Sigmoid colon (tissue), 7 donors: ENCODE measurements around the gene BPIFB4. TPM values are rescaled to one million over a fixed set of nuclear protein-coding genes. Genes with fewer than 3 reads are reported as not detected.

Experiments used
- DNase-seq: peaks from one replicate; pipeline ENCODE4 v3.0.0-alpha.2; 2019
- H3K27ac ChIP-seq, 4 donors: fragments of 200-600 bp; sonication (generic); one replicate each; pipeline ENCODE4 v1.5.1; 2016 to 2019; ENCODE audit warnings: mild to moderate bottlenecking in 1 of 4
- H3K27me3 ChIP-seq, 3 donors: fragments of 200-600 bp; sonication (generic); one replicate each; pipeline ENCODE4 v1.5.1; 2019; ENCODE audit warnings: mild to moderate bottlenecking in 1 of 3
- H3K36me3 ChIP-seq, 4 donors: fragments of 200-600 bp; sonication (generic); one replicate each; pipeline ENCODE4 v1.5.1; 2016 to 2019
- H3K4me1 ChIP-seq, 4 donors: fragments of 200-600 bp; sonication (generic); one replicate each; pipeline ENCODE4 v1.5.1; 2017 to 2019
- H3K4me3 ChIP-seq, 4 donors: fragments of 200-600 bp; sonication (generic); one replicate each; pipeline ENCODE4 v1.5.1; 2017 to 2019; ENCODE audit warnings: mild to moderate bottlenecking in 2 of 4, moderate library complexity in 1 of 4
- H3K9me3 ChIP-seq, 4 donors: fragments of 200-600 bp in 3 of 4; sonication (generic) in 3 of 4; one replicate each; pipeline versions ENCODE4 v1.5.1 to v1.6.1; 2013 to 2019
- CTCF ChIP-seq, 4 experiments: fragments of 450-650 bp in 3 of 4; fragments of 200-600 bp in 1 of 4; IDR thresholded peaks; one replicate each; pipeline ENCODE4 v1.5.1; 2016 to 2019; ENCODE audit warnings: antibody characterized with exemption in 4 of 4, mild to moderate bottlenecking in 3 of 4, moderate library complexity in 2 of 4
- EP300 ChIP-seq, 4 donors: sonication (generic); formaldehyde crosslinking; IDR thresholded peaks; one replicate each; pipeline ENCODE4 v1.6.1; 2017; ENCODE audit warnings: antibody characterized with exemption in 4 of 4
- POLR2A ChIP-seq, 2 donors: fragments of 450-650 bp; IDR thresholded peaks; one replicate each; pipeline ENCODE4 v1.6.1; 2016; ENCODE audit warnings: antibody characterized with exemption in 2 of 2, mild to moderate bottlenecking in 2 of 2, moderate library complexity in 2 of 2
- POLR2AphosphoS5 ChIP-seq, 4 donors: sonication (generic); formaldehyde crosslinking; IDR thresholded peaks; one replicate each; pipeline ENCODE4 v1.6.1; 2017; ENCODE audit warnings: antibody characterized with exemption in 4 of 4
- WGBS, 2 donors: extraction: QIAGEN DNeasy Blood & Tissue Kit; methylation state at CpG; one replicate each; pipeline ENCODE4 v1.1.7; 2013; 5-methylcytosine and 5-hydroxymethylcytosine counted together
- intact Hi-C: fragments of 100-400 bp; cut with DNase I; formaldehyde crosslinking; loops from one replicate; pipeline ENCODE4 v1.15.1; 2023
- polyA plus RNA-seq, 3 donors: library from polyadenylated mRNA; stranded (reverse); fragments of 200-250 nt; gene quantifications; one replicate each; pipeline ENCODE4 v1.2.3, GENCODE V29; 2013
- total RNA-seq, 4 donors: library from RNA; depleted of rRNA; stranded (reverse); fragments of >200 nt; gene quantifications; one replicate each; pipeline ENCODE4 v1.1.0, GENCODE V29; 2016
- donor health status: healthy with polysubstance abuse.
- donor health status: Bipolar disorder and iron deficiency.
- donor health status: healthy.

The BPIFB4 gene
- total and polyA plus RNA-seq, 7 donors, result not detected

- no peaks in the 10 kb centered on the region for H3K36me3 ChIP-seq
- no peak for DNase-seq
- H3K27ac ChIP-seq, result no peak overlapping the region
- H3K27me3 ChIP-seq, result peaks cover 0 to 7% (median 7%) of the 10 kb centered on the region in 3 donors
- no peaks in the 10 kb centered on the region for H3K4me1 ChIP-seq
- TF ChIP-seq POLR2A (IDR thresholded peaks at IDR 0.05) (no peak), EP300 (IDR thresholded peaks at IDR 0.05) (no peak), POLR2AphosphoS5 (IDR thresholded peaks at IDR 0.05) (no peak), CTCF (IDR thresholded peaks at IDR 0.05) (no peak)
- H3K9me3 ChIP-seq, result no peaks in the 10 kb centered on the region
- 42 to 48% methylated on average over 14 of the region's 14 CpGs for WGBS, 2 donors
- H3K4me3 ChIP-seq, result no peak overlapping the region
- intact Hi-C loops, result no loop called here
Observed at GRCh38 chr20:33132513-33133372, 53.3 kb downstream of the BPIFB4 start.

DNA sequence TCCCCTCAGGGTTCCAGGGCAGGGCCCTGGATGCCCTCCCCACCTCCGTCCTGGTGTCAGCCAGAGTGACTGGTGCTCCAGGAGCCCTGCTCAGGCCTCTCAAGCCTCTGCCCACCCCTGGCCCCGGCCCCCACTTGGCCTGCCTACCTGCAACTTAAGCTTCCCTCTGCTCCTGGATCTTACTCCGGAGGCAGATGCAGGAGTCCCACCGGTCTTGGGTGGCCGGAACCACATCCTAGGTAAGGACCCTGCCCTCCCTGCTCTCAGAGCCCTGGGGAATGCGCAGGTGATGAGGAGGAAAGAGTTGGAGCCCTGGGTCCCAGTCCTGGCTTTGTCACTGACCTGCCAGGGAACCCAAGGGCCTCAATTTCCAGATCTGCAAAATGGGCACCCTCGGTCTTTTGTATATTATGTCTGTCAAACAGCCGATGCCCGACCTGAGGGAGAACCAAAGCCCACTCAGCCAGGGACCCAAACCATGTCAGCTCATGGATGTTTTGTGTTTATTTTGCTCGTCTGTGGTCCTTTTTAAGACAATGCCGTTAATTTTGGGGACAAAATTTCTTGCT lies 54.0 kb downstream of the BPIFB4 start:
- H3K4me3 ChIP-seq, result no peak overlapping the region
- no peaks in the 10 kb centered on the region for H3K36me3 ChIP-seq
- no peak for DNase-seq
- H3K4me1 ChIP-seq, result no peaks in the 10 kb centered on the region
- intact Hi-C loops, result no loop called here
- H3K27ac ChIP-seq, result no peak overlapping the region
- TF ChIP-seq POLR2A (IDR thresholded peaks at IDR 0.05) (no peak), EP300 (IDR thresholded peaks at IDR 0.05) (no peak), CTCF (IDR thresholded peaks at IDR 0.05) (no peak), POLR2AphosphoS5 (IDR thresholded peaks at IDR 0.05) (no peak)
- H3K9me3 ChIP-seq, result no peaks in the 10 kb centered on the region
- peaks cover 0 to 7% (median 7%) of the 10 kb centered on the region in 3 donors for H3K27me3 ChIP-seq
- WGBS, 2 donors, result 79 to 81% methylated on average over 11 of the region's 11 CpGs

DNA sequence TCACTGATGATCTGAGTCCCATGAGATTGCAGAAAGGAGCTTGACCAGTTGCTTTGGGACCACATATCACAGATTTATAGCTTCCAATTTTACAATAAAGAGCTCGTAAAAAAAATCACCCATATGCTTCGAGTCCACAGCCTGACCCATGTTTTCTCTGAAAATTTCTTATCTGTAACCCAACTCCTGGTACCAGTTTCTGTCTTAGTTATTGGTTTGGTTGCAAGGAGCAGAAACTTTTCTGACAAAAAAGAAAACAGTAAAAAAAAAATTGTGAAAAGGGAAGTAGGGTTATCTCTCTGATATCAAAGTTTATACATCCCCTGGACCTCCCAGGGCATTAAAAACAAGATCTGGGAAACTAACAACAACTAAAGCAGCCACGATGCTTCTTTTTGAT lies 57.8 kb downstream of the BPIFB4 start:
- H3K27me3 ChIP-seq, result peaks cover 0 to 7% (median 5%) of the 10 kb centered on the region in 3 donors
- TF ChIP-seq EP300 (IDR thresholded peaks at IDR 0.05) (no peak), CTCF (IDR thresholded peaks at IDR 0.05) (no peak), POLR2A (IDR thresholded peaks at IDR 0.05) (no peak), POLR2AphosphoS5 (IDR thresholded peaks at IDR 0.05) (no peak)
- H3K27ac ChIP-seq, result no peak overlapping the region
- DNase-seq, result no peak
- no peaks in the 10 kb centered on the region for H3K4me1 ChIP-seq
- H3K9me3 ChIP-seq, result no peaks in the 10 kb centered on the region
- H3K36me3 ChIP-seq, result no peaks in the 10 kb centered on the region
- 77 to 79% methylated on average over 3 of the region's 3 CpGs for WGBS, 2 donors
- intact Hi-C loops, result no loop called here
- no peak overlapping the region for H3K4me3 ChIP-seq

GRCh38 chr20:33139467-33139866 lies 60.0 kb downstream of the BPIFB4 start:
- no peak for TF ChIP-seq POLR2AphosphoS5 (IDR thresholded peaks at IDR 0.05)
- no peak for TF ChIP-seq EP300 (IDR thresholded peaks at IDR 0.05)
- no peak for TF ChIP-seq POLR2A (IDR thresholded peaks at IDR 0.05)
- Histone ChIP-seq H3K27me3 (no peaks in the 10 kb centered on the region), H3K36me3 (no peaks in the 10 kb centered on the region), H3K4me3 (no peak overlapping the region), H3K27ac (no peak overlapping the region), H3K4me1 (no peaks in the 10 kb centered on the region), H3K9me3 (peaks cover 0 to 3% (median 0%) of the 10 kb centered on the region in 4 donors)
- intact Hi-C loops, result no loop called here
- DNase-seq, result no peak

DNA sequence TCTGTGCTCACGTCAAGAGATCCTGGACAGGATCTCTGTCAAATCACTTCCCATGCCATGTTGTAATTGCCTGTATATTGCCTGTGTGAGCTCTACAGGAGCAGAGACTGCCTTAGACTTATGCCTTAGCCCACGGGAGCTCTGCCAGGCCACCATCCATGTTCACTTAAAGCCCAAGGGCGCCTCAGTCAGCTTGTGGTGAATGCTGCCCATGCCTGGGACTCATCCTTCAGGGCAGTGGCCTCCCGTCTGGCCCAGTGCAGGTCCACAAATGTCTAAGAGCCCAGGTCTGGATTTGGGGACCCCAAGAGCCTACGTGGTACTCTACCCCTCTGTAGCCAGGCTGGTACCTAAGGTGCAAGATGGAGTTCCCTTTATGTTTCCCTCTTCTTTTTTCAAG lies 66.1 kb downstream of the BPIFB4 start:
- no peak for TF ChIP-seq EP300 (IDR thresholded peaks at IDR 0.05)
- no peak for TF ChIP-seq POLR2AphosphoS5 (IDR thresholded peaks at IDR 0.05)
- TF ChIP-seq POLR2A (IDR thresholded peaks at IDR 0.05), result no peak
- TF ChIP-seq CTCF (IDR thresholded peaks at IDR 0.05), result no peak
- H3K4me1 ChIP-seq, result no peaks in the 10 kb centered on the region
- no peak for DNase-seq
- H3K36me3 ChIP-seq, result no peaks in the 10 kb centered on the region
- peaks cover 0 to 3% (median 0%) of the 10 kb centered on the region in 4 donors for H3K9me3 ChIP-seq
- WGBS, 2 donors, result 72 to 80% methylated on average over 5 of the region's 5 CpGs
- H3K4me3 ChIP-seq, result no peak overlapping the region
- peaks cover 0 to 24% (median 0%) of the 10 kb centered on the region in 3 donors for H3K27me3 ChIP-seq
- intact Hi-C loops, result no loop called here
- no peak overlapping the region for H3K27ac ChIP-seq
